ENCODE data around the gene MAGI2.

GRCh38 chr7:78253850-78254725, 1199.4 kb downstream of the MAGI2 start:
- TF ChIP-seq CTCF (IDR thresholded peaks at IDR 0.05): no peak
- TF ChIP-seq POLR2A (IDR thresholded peaks at IDR 0.05): no peak

Measured in esophagus squamous epithelium (tissue), 4 donors.